Suprapubic skin (tissue), 4 donors: ENCODE data around the gene PAM16. TPM values are rescaled to one million over a fixed set of nuclear protein-coding genes. Genes with fewer than 3 reads are reported as not detected.

Source experiments
- DNase-seq, 2 donors: peaks; one replicate each; pipeline ENCODE4 v3.0.0-alpha.2; 2019; ENCODE audit warnings: low spot score in 2 of 2
- H3K27ac ChIP-seq: fragments of 200-600 bp; sonication (generic); one replicate; pipeline ENCODE4 v1.5.1; 2019
- H3K27me3 ChIP-seq: fragments of 200-600 bp; sonication (generic); one replicate; pipeline ENCODE4 v1.5.1; 2019
- H3K36me3 ChIP-seq: fragments of 200-600 bp; sonication (generic); one replicate; pipeline ENCODE4 v1.5.1; 2019
- H3K4me1 ChIP-seq: fragments of 200-600 bp; sonication (generic); one replicate; pipeline ENCODE4 v1.5.1; 2019
- H3K4me3 ChIP-seq: fragments of 200-600 bp; sonication (generic); one replicate; pipeline ENCODE4 v1.5.1; 2019; ENCODE audit warnings: mild to moderate bottlenecking
- H3K9me3 ChIP-seq: fragments of 200-600 bp; sonication (generic); one replicate; pipeline ENCODE4 v1.5.1; 2019
- EP300 ChIP-seq: sonication (generic); formaldehyde crosslinking; IDR thresholded peaks from one replicate; pipeline ENCODE4 v1.6.1; 2017; ENCODE audit warnings: antibody characterized with exemption
- POLR2A ChIP-seq, 2 donors: fragments of 450-650 bp; IDR thresholded peaks; one replicate each; pipeline ENCODE4 v1.6.1; 2017; ENCODE audit warnings: antibody characterized with exemption in 2 of 2, mild to moderate bottlenecking in 2 of 2, moderate library complexity in 2 of 2
- POLR2AphosphoS5 ChIP-seq, 3 donors: sonication (generic); formaldehyde crosslinking; IDR thresholded peaks; one replicate each; pipeline ENCODE4 v1.6.1; 2017; ENCODE audit warnings: antibody characterized with exemption in 3 of 3
- WGBS: methylation state at CpG from one replicate; pipeline ENCODE4 v1.1.5; 2018; 5-methylcytosine and 5-hydroxymethylcytosine counted together
- total RNA-seq, 4 donors: library from RNA; depleted of rRNA; stranded (reverse); fragments of >200 nt; gene quantifications; one replicate each; pipeline ENCODE4 v1.1.0, GENCODE V29; 2016
- TF ChIP-seq, protein P1 (sequence below), 2 donors: fragments of 200-600 bp in 1 of 2; fragments of 450-650 bp in 1 of 2; sonication (generic) in 1 of 2; IDR thresholded peaks; one replicate each; pipeline ENCODE4 v1.5.1; 2016 to 2019; ENCODE audit warnings: antibody characterized with exemption in 2 of 2, mild to moderate bottlenecking in 1 of 2, moderate library complexity in 1 of 2

The PAM16 gene
- total RNA-seq, 4 donors from 2014 or later = 23.8 to 54.7 (median 46.1) TPM

DNA sequence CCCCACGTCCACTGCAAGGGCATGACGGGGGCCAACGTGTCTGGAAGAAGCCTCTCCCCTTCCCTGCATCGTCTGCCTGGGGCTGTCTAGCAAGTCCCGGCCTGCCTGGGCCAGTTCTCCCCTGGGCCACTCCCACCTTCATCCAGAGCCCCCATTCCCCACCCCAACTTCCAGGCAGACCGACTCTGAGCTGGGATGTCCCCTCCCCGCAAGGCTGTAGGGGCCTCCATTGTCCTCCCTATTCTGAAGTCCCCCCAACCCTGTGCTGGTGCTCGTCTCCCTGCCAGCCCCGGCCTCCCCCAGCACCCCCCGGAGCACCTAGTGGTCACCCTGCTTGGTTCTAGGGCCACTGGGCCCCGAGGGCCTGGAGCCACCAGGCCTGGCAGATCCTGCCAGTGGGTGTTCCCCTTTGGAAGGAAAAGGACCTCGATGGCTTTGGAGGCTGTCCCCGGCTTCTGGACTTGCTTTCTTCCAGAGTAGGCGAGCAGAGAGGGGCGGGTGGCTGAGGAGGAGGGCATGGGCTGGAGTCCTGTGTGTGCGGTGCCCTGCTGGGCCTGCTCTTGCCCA, 30.5 kb downstream of the PAM16 start:
- Histone ChIP-seq H3K27ac (peak overlapping the region; percentile 87), H3K36me3 (no peaks in the 10 kb centered on the region), H3K9me3 (no peaks in the 10 kb centered on the region), H3K27me3 (peaks cover 1% of the 10 kb centered on the region), H3K4me1 (peaks cover 87% of the 10 kb centered on the region), H3K4me3 (no peak overlapping the region)
- DNase-seq = peak in 1 of 2 donors; percentile 68
- TF ChIP-seq EP300 (no peak), POLR2A (IDR thresholded peaks at IDR 0.05) (no peak), POLR2AphosphoS5 (IDR thresholded peaks at IDR 0.05) (no peak)
- TF ChIP-seq, protein P1, sequence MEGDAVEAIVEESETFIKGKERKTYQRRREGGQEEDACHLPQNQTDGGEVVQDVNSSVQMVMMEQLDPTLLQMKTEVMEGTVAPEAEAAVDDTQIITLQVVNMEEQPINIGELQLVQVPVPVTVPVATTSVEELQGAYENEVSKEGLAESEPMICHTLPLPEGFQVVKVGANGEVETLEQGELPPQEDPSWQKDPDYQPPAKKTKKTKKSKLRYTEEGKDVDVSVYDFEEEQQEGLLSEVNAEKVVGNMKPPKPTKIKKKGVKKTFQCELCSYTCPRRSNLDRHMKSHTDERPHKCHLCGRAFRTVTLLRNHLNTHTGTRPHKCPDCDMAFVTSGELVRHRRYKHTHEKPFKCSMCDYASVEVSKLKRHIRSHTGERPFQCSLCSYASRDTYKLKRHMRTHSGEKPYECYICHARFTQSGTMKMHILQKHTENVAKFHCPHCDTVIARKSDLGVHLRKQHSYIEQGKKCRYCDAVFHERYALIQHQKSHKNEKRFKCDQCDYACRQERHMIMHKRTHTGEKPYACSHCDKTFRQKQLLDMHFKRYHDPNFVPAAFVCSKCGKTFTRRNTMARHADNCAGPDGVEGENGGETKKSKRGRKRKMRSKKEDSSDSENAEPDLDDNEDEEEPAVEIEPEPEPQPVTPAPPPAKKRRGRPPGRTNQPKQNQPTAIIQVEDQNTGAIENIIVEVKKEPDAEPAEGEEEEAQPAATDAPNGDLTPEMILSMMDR (IDR thresholded peaks at IDR 0.05) = no peak
- WGBS = 47% methylated on average over 9 of the region's 16 CpGs

GRCh38 chr16:4319454-4320421, 31.4 kb downstream of the PAM16 start:
- Histone ChIP-seq H3K4me3 (peak overlapping the region; percentile 10), H3K27me3 (peaks cover 8% of the 10 kb centered on the region), H3K27ac (peak overlapping the region; percentile 87), H3K36me3 (no peaks in the 10 kb centered on the region), H3K9me3 (no peaks in the 10 kb centered on the region), H3K4me1 (peaks cover 88% of the 10 kb centered on the region)
- DNase-seq = peak in 1 of 2 donors; percentile 81
- 40% methylated on average over 10 of the region's 37 CpGs for WGBS
- TF ChIP-seq EP300 (no peak), POLR2A (IDR thresholded peaks at IDR 0.05) (no peak), POLR2AphosphoS5 (IDR thresholded peaks at IDR 0.05) (no peak)
- TF ChIP-seq, protein P1 (IDR thresholded peaks at IDR 0.05) = no peak

GRCh38 chr16:4318967-4319366, 32.2 kb downstream of the PAM16 start:
- H3K27me3 ChIP-seq = peaks cover 8% of the 10 kb centered on the region
- H3K36me3 ChIP-seq = no peaks in the 10 kb centered on the region
- H3K4me3 ChIP-seq = no peak overlapping the region
- DNase-seq = no peak
- no peaks in the 10 kb centered on the region for H3K9me3 ChIP-seq
- TF ChIP-seq POLR2AphosphoS5 (IDR thresholded peaks at IDR 0.05) (no peak), EP300 (no peak)
- peak overlapping the region; percentile 87 for H3K27ac ChIP-seq
- WGBS = 64% methylated on average over 3 of the region's 5 CpGs
- H3K4me1 ChIP-seq = peaks cover 84% of the 10 kb centered on the region

DNA sequence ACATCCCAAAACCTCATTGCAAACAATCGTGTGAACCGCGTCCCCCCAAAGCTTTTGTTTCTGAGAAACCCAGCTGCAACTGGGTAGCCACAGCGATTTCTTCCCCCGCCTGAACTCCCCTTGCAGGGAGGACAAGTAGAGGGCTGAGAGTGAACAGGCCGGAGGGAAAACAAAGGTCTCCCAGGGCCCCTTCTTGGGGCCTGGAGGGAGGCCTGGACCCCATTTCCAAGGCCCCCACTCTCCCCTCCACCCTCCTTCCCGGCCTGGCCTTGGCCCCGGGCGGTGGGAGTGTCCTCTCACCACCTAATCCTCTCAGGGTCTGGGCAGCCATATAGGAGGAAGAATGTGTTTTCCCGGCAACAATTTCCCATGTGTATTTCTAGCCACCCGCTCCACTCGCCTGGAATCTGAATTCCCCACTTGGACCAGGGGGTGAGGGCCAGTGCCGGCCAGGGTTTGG, 32.6 kb downstream of the PAM16 start:
- Histone ChIP-seq H3K27me3 (peaks cover 8% of the 10 kb centered on the region), H3K9me3 (no peaks in the 10 kb centered on the region), H3K36me3 (no peaks in the 10 kb centered on the region), H3K27ac (peak overlapping the region; percentile 87), H3K4me3 (no peak overlapping the region), H3K4me1 (peaks cover 79% of the 10 kb centered on the region)
- DNase-seq = no peak
- WGBS = 55% methylated on average over 13 of the region's 13 CpGs
- TF ChIP-seq POLR2A (IDR thresholded peaks at IDR 0.05) = no peak
- no peak for TF ChIP-seq EP300
- TF ChIP-seq POLR2AphosphoS5 (IDR thresholded peaks at IDR 0.05) = no peak
- TF ChIP-seq, protein P1 (IDR thresholded peaks at IDR 0.05) = no peak

DNA sequence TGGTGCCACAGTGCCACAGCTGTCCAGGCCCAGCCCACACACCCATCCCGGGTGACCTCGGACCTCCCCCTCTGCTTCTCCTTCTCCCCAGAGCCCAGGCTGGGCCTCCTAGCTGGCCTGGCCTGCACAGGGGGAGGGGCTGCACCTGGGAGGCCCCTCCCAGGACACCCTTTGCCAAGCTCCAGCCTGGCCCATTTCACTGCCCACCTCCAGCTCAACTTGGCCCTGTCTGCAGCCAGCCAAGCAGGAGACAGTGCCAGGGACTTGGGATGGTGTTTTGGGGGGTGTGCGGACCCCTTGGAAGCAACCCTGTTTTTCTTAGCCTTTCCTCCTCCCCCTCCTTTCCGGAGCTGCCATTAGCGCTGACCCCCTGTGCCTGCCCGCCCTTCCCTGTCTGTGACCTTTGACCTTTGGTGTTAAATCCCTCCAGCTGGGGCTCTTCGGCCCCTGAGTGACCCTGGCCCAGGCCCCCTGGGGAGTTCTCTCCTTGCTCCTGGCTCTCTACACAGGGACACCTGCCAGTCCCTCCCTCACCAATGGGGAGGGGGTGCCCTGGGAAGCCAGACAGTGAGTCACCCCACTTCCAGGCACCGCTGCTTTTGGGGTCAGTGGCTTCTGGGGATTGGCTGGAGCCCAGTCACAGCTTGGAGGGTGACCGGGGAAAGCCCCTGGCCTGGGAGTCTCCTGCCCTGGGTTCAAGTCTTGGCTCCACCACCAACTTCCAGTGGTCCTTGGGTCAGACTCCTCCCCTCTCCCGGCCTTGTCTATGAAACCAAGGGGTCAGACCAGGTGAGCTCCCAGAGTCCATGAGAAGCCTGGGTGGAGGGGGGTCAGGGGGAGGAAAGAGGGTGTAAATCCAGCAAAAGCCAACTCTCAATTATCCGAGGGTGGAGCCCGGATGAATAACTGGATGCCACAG, 33.3 kb downstream of the PAM16 start:
- Histone ChIP-seq H3K4me3 (peak overlapping the region; percentile 81), H3K4me1 (peaks cover 72% of the 10 kb centered on the region), H3K9me3 (no peaks in the 10 kb centered on the region), H3K27ac (peak overlapping the region; percentile 87), H3K36me3 (no peaks in the 10 kb centered on the region), H3K27me3 (peaks cover 8% of the 10 kb centered on the region)
- WGBS = 43% methylated on average over 8 of the region's 12 CpGs
- no peak for DNase-seq
- TF ChIP-seq, protein P1 (IDR thresholded peaks at IDR 0.05) = no peak
- TF ChIP-seq POLR2A (IDR thresholded peaks at IDR 0.05) = no peak
